ENCODE results near the gene PIK3C2G. TPM values are rescaled to one million over a fixed set of nuclear protein-coding genes. Genes with fewer than 3 reads are reported as not detected.

The PIK3C2G gene
- total RNA-seq, 2 donors from 2014 or later, result not detected

- Histone ChIP-seq H3K27ac (ENCODE audit: low read depth, low read length) (no peak overlapping the region), H3K36me3 (ENCODE audit: control insufficient read depth, insufficient read depth, low read length) (no peaks in the 10 kb centered on the region), H3K4me3 (ENCODE audit: low read length) (no peak overlapping the region), H3K9me3 (ENCODE audit: control insufficient read depth, low read length) (no peaks in the 10 kb centered on the region), H3K9ac (ENCODE audit: extremely low read depth, low read length, poor library complexity, severe bottlenecking) (no peak overlapping the region), H3K4me1 (ENCODE audit: control insufficient read depth, insufficient read depth, low read length) (no peaks in the 10 kb centered on the region), H3K27me3 (ENCODE audit: control insufficient read depth, insufficient read depth, low read length, poor library complexity, severe bottlenecking) (no peaks in the 10 kb centered on the region)
- no peaks in the 10 kb centered on the region for H3K9me3 Mint-ChIP-seq
- H3K4me1 Mint-ChIP-seq, result no peaks in the 10 kb centered on the region
- DNase-seq, result no peak
- H3K36me3 Mint-ChIP-seq (ENCODE audit: low read depth), result no peaks in the 10 kb centered on the region
- H3K27me3 Mint-ChIP-seq (ENCODE audit: insufficient read depth), result no peaks in the 10 kb centered on the region
- H3K4me3 Mint-ChIP-seq, result no peak overlapping the region
- WGBS, 2 experiments (ENCODE audit: insufficient coverage in 1 of 2, insufficient read length in 1 of 2), result 86% methylated on average over 2 of the region's 2 CpGs; no CpG with 5 or more reads in 1 of the 2 experiments
- H3K27ac Mint-ChIP-seq, result no peak overlapping the region
- TF ChIP-seq, protein P1, sequence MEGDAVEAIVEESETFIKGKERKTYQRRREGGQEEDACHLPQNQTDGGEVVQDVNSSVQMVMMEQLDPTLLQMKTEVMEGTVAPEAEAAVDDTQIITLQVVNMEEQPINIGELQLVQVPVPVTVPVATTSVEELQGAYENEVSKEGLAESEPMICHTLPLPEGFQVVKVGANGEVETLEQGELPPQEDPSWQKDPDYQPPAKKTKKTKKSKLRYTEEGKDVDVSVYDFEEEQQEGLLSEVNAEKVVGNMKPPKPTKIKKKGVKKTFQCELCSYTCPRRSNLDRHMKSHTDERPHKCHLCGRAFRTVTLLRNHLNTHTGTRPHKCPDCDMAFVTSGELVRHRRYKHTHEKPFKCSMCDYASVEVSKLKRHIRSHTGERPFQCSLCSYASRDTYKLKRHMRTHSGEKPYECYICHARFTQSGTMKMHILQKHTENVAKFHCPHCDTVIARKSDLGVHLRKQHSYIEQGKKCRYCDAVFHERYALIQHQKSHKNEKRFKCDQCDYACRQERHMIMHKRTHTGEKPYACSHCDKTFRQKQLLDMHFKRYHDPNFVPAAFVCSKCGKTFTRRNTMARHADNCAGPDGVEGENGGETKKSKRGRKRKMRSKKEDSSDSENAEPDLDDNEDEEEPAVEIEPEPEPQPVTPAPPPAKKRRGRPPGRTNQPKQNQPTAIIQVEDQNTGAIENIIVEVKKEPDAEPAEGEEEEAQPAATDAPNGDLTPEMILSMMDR (conservative IDR thresholded peaks at IDR 0.05), result no peak
These were observed 200.4 kb downstream of the PIK3C2G start for GRCh38 chr12:18461758-18462157.

DNA sequence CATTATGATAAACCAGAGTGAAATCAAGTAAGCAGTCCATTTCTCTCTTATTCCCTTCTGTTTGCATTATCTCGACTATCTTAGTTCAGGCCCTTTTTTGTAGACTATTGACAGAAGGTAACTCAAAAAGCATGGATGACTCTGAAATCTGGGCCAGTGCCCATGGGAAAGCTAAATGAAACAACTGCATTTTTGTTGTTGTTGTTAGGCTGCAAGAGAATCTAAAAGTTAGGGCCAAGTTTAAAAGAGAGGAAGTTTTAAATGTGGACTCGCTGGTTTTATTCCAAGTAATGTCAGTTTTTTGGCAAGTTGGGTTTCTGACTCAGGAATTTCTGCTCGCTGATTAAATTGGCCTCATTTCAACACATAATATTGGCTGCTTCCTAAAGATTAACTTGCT lies 201.1 kb downstream of the PIK3C2G start:
- Mint-ChIP-seq H3K27ac (no peak overlapping the region), H3K4me3 (no peak overlapping the region), H3K27me3 (ENCODE audit: insufficient read depth) (no peaks in the 10 kb centered on the region), H3K36me3 (ENCODE audit: low read depth) (no peaks in the 10 kb centered on the region), H3K4me1 (no peaks in the 10 kb centered on the region), H3K9me3 (no peaks in the 10 kb centered on the region)
- H3K4me3 ChIP-seq (ENCODE audit: low read length), result no peak overlapping the region
- TF ChIP-seq, protein P1 (conservative IDR thresholded peaks at IDR 0.05), result no peak
- no peaks in the 10 kb centered on the region for H3K27me3 ChIP-seq (ENCODE audit: control insufficient read depth, insufficient read depth, low read length, poor library complexity, severe bottlenecking)
- H3K9me3 ChIP-seq (ENCODE audit: control insufficient read depth, low read length), result no peaks in the 10 kb centered on the region
- no peaks in the 10 kb centered on the region for H3K4me1 ChIP-seq (ENCODE audit: control insufficient read depth, insufficient read depth, low read length)
- DNase-seq, result no peak
- H3K27ac ChIP-seq (ENCODE audit: low read depth, low read length), result no peak overlapping the region
- WGBS, 2 experiments (ENCODE audit: insufficient coverage in 1 of 2, insufficient read length in 1 of 2), result 86 to 93% methylated on average over 1 to 3 of the region's 3 CpGs
- no peak overlapping the region for H3K9ac ChIP-seq (ENCODE audit: extremely low read depth, low read length, poor library complexity, severe bottlenecking)
- H3K36me3 ChIP-seq (ENCODE audit: control insufficient read depth, insufficient read depth, low read length), result no peaks in the 10 kb centered on the region

- no peak overlapping the region for H3K9ac ChIP-seq (ENCODE audit: extremely low read depth, low read length, poor library complexity, severe bottlenecking)
- H3K4me3 Mint-ChIP-seq, result no peak overlapping the region
- no peaks in the 10 kb centered on the region for H3K36me3 ChIP-seq (ENCODE audit: control insufficient read depth, insufficient read depth, low read length)
- no peak overlapping the region for H3K4me3 ChIP-seq (ENCODE audit: low read length)
- peaks cover 9% of the 10 kb centered on the region for H3K27me3 Mint-ChIP-seq (ENCODE audit: insufficient read depth)
- H3K36me3 Mint-ChIP-seq (ENCODE audit: low read depth), result no peaks in the 10 kb centered on the region
- H3K4me1 Mint-ChIP-seq, result no peaks in the 10 kb centered on the region
- no peak overlapping the region for H3K27ac Mint-ChIP-seq
- no peak overlapping the region for H3K27ac ChIP-seq (ENCODE audit: low read depth, low read length)
- H3K4me1 ChIP-seq (ENCODE audit: control insufficient read depth, insufficient read depth, low read length), result no peaks in the 10 kb centered on the region
- H3K9me3 Mint-ChIP-seq, result no peaks in the 10 kb centered on the region
- TF ChIP-seq, protein P1 (conservative IDR thresholded peaks at IDR 0.05), result no peak
- H3K27me3 ChIP-seq (ENCODE audit: control insufficient read depth, insufficient read depth, low read length, poor library complexity, severe bottlenecking), result no peaks in the 10 kb centered on the region
- no peaks in the 10 kb centered on the region for H3K9me3 ChIP-seq (ENCODE audit: control insufficient read depth, low read length)
- no peak for DNase-seq
These were observed 206.4 kb downstream of the PIK3C2G start for GRCh38 chr12:18467620-18468245.
